ENCODE results near the gene INPP4B.

DNA sequence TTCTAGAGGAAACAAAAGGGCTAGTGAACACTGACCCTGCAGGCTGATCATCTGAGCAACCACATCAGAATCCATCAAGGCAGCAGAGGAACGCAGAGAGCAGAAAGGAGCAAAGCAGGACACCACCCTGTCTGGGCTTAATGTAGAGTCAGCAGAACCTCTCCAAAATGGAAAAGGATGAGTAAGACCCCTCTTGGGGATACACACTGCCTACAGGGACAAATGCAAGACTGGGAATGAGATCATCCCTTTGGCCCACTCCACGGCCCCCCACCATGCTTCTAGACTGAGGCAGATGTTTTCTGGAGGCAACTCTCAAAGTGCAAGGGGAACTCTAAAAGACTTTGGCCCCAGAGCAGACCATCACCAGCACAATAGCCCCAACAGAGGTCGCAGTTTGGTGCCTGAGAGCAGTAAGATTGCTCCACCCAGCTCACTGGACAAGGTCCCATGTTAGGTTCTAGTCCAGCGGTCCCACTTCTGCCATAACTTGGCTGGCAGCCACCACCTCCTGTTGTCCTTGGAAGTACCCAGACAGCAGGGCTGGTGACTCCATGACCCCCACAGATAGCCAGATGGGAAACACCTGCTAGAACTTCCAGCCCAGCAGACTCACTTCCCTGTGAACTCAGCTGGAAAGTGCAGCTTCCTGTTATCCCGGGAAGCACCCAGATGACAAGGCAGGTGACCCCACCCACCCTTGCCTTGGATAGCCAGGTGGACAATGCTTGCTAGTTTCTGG, 372.7 kb downstream of the INPP4B start:
- no peak for TF ChIP-seq POLR2A (IDR thresholded peaks at IDR 0.05)
- TF ChIP-seq, protein P1, sequence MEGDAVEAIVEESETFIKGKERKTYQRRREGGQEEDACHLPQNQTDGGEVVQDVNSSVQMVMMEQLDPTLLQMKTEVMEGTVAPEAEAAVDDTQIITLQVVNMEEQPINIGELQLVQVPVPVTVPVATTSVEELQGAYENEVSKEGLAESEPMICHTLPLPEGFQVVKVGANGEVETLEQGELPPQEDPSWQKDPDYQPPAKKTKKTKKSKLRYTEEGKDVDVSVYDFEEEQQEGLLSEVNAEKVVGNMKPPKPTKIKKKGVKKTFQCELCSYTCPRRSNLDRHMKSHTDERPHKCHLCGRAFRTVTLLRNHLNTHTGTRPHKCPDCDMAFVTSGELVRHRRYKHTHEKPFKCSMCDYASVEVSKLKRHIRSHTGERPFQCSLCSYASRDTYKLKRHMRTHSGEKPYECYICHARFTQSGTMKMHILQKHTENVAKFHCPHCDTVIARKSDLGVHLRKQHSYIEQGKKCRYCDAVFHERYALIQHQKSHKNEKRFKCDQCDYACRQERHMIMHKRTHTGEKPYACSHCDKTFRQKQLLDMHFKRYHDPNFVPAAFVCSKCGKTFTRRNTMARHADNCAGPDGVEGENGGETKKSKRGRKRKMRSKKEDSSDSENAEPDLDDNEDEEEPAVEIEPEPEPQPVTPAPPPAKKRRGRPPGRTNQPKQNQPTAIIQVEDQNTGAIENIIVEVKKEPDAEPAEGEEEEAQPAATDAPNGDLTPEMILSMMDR (IDR thresholded peaks at IDR 0.05) = no peak
- no peak for TF ChIP-seq POLR2AphosphoS5 (IDR thresholded peaks at IDR 0.05)

All from breast epithelium (tissue), 3 donors.